HCT116 (cell line): Measurements from ENCODE around the gene WNT5B. TPM values are rescaled to one million over a fixed set of nuclear protein-coding genes. Genes with fewer than 3 reads are reported as not detected.

ENCODE experiments used
- ATAC-seq: fragments of 200-7000 bp; cut with Tn5 transposase; 2 replicates; pipeline ENCODE4 v1.9.1; 2020; ENCODE audit warnings: mild to moderate bottlenecking, moderate library complexity
- BruUV-seq: library from RNA; stranded (reverse); fragments of 400-500 nt; replicated peaks from 2 replicates; lab custom pipeline; 2021; lab: Mats Ljungman, UMichigan
- CTCF ChIA-PET: fragments of 300-600 bp; sonication (Branson Sonifier 250); formaldehyde crosslinking; loops from one replicate; lab custom pipeline; 2021; ENCODE audit warnings: antibody characterized with exemption; lab: Charles Lee
- POLR2A ChIA-PET: fragments of 300-600, 350-600 bp; sonication (Branson Sonifier 250); formaldehyde crosslinking; loops from one replicate; lab custom pipeline; 2021; ENCODE audit warnings: antibody characterized with exemption; lab: Charles Lee
- RAD21 ChIA-PET, 2 experiments: fragments of 300-600 bp; sonication (Branson Sonifier 250); formaldehyde crosslinking; loops; one replicate each; lab custom pipeline; 2023; ENCODE audit warnings: low total read pairs in 2 of 2; ENCODE audit not compliant: uncharacterized antibody in 2 of 2, unreplicated experiment in 2 of 2, low non-redundant PET in 1 of 2; lab: Charles Lee
- DNase-seq: peaks from one replicate; pipeline ENCODE4 v3.0.0-alpha.2; 2010; ENCODE audit warnings: low read depth, low spot score
- H2AFZ ChIP-seq: fragments of 200-600 bp; shearing (Covaris generic), sonication (generic); 2 replicates; pipeline ENCODE4 v1.6.1; 2017; ENCODE audit warnings: low read depth, mixed run types, mixed read lengths, antibody characterized with exemption, low read length; ENCODE audit not compliant: poor library complexity, severe bottlenecking
- H3K27ac ChIP-seq: 2 replicates; pipeline ENCODE4 v1.5.1; 2012; ENCODE audit warnings: low read depth, low read length
- H3K27me3 ChIP-seq: fragments of 200-600 bp; sonication (generic); 2 replicates; pipeline ENCODE4 v1.6.1; 2016; ENCODE audit warnings: mixed run types, low read length, mixed read lengths; ENCODE audit not compliant: insufficient read depth
- H3K36me3 ChIP-seq, 2 experiments: fragments of 200-500 bp in 1 of 2; fragments of 200-600 bp in 1 of 2; sonication (Bioruptor generic) in 1 of 2; sonication (generic) in 1 of 2; 2 replicates each; pipeline versions ENCODE4 v1.5.1 to v1.6.1; 2014 to 2016; ENCODE audit warnings: low read length in 2 of 2, inconsistent platforms in 1 of 2, mixed read lengths in 1 of 2, mixed run types in 1 of 2; ENCODE audit not compliant: insufficient read depth in 2 of 2, control insufficient read depth in 1 of 2
- H3K4me1 ChIP-seq, 2 experiments: fragments of 200-600 bp in 1 of 2; sonication (generic) in 1 of 2; 2 replicates each; pipeline versions ENCODE4 v1.5.1 to v1.6.1; 2012 to 2017; ENCODE audit warnings: low read length in 2 of 2, inconsistent platforms in 1 of 2, mild to moderate bottlenecking in 1 of 2, mixed read lengths in 1 of 2, mixed run types in 1 of 2, moderate library complexity in 1 of 2; ENCODE audit not compliant: insufficient read depth in 2 of 2, control insufficient read depth in 1 of 2
- H3K4me2 ChIP-seq: fragments of 200-600 bp; sonication (generic); 2 replicates; pipeline ENCODE4 v1.6.1; 2017; ENCODE audit warnings: mixed run types, low read length, mixed read lengths
- H3K4me3 ChIP-seq, 2 experiments: fragments of 200-600 bp in 1 of 2; sonication (generic) in 1 of 2; replicated peaks in 1 of 2; 2 replicates each; pipeline ENCODE4 v1.5.1; 2011 to 2016; ENCODE audit warnings: low read length in 2 of 2, control low read depth in 1 of 2, low read depth in 1 of 2, mild to moderate bottlenecking in 1 of 2, mixed read lengths in 1 of 2, mixed run types in 1 of 2
- H3K79me2 ChIP-seq: fragments of 200-600 bp; sonication (generic); 2 replicates; pipeline ENCODE4 v1.6.1; 2017; ENCODE audit warnings: mild to moderate bottlenecking, mixed run types, low read length, moderate library complexity, mixed read lengths; ENCODE audit not compliant: insufficient read depth
- H3K9ac ChIP-seq: fragments of 200-600 bp; sonication (generic); 2 replicates; pipeline ENCODE4 v1.6.1; 2016; ENCODE audit warnings: low read length, mixed read lengths
- H3K9me2 ChIP-seq: fragments of 200-600 bp; sonication (generic), shearing (Covaris generic); 2 replicates; pipeline ENCODE4 v1.6.1; 2017; ENCODE audit warnings: mixed run types, mild to moderate bottlenecking, moderate library complexity; ENCODE audit not compliant: insufficient read depth
- H3K9me3 ChIP-seq, 2 experiments: fragments of 200-500 bp in 1 of 2; fragments of 200-600 bp in 1 of 2; sonication (Bioruptor generic) in 1 of 2; sonication (generic) in 1 of 2; 2 replicates each; pipeline ENCODE4 v1.6.1; 2014 to 2017; ENCODE audit warnings: low read length in 2 of 2, mixed read lengths in 2 of 2, inconsistent platforms in 1 of 2, low read depth in 1 of 2, mild to moderate bottlenecking in 1 of 2, mixed run types in 1 of 2, moderate library complexity in 1 of 2; ENCODE audit not compliant: control insufficient read depth in 1 of 2, insufficient read depth in 1 of 2
- H4K20me1 ChIP-seq: fragments of 200-600 bp; sonication (generic), shearing (Covaris generic); 2 replicates; pipeline ENCODE4 v1.6.1; 2017; ENCODE audit warnings: mixed run types, mild to moderate bottlenecking, moderate library complexity; ENCODE audit not compliant: insufficient read depth
- EGR1 ChIP-seq: IDR thresholded peaks from 2 replicates; pipeline ENCODE4 v1.6.1; 2012; ENCODE audit warnings: low read depth
- EZH2 ChIP-seq: fragments of 200-600 bp; sonication (generic); IDR thresholded peaks from 2 replicates; pipeline ENCODE4 v1.6.1; 2017; ENCODE audit warnings: antibody characterized with exemption, mixed run types
- FOSL1 ChIP-seq: IDR thresholded peaks from 2 replicates; pipeline ENCODE4 v1.6.1; 2012; ENCODE audit warnings: low read depth
- POLR2AphosphoS5 ChIP-seq: IDR thresholded peaks from 2 replicates; pipeline ENCODE4 v1.6.1; 2011; ENCODE audit warnings: mild to moderate bottlenecking, low read depth, low read length, moderate library complexity
- RAD21 ChIP-seq: IDR thresholded peaks from 2 replicates; pipeline ENCODE4 v1.6.1; 2012; ENCODE audit warnings: low read depth, mild to moderate bottlenecking
- SIN3A ChIP-seq: IDR thresholded peaks from 2 replicates; pipeline ENCODE4 v1.6.1; 2012; ENCODE audit warnings: low read depth
- SRF ChIP-seq: IDR thresholded peaks from 2 replicates; pipeline ENCODE4 v1.6.1; 2012; ENCODE audit warnings: low read depth
- YY1 ChIP-seq: IDR thresholded peaks from 2 replicates; pipeline ENCODE4 v1.6.1; 2011; ENCODE audit warnings: low read length, low read depth, moderate library complexity, mild to moderate bottlenecking; ENCODE audit not compliant: insufficient replicate concordance; ENCODE audit errors: extremely low read depth
- ZNF274 ChIP-seq: fragments of 200-500 bp; sonication (Bioruptor generic); IDR thresholded peaks from 2 replicates; pipeline ENCODE4 v1.6.1; 2014; ENCODE audit warnings: mild to moderate bottlenecking, low read depth, low read length, inconsistent platforms
- intact Hi-C: fragments of 100-400 bp; cut with micrococcal nuclease; formaldehyde crosslinking; loops from 2 replicates; pipeline ENCODE4 v1.10.0; 2022
- total RNA-seq: library from RNA; stranded (reverse); gene quantifications from one replicate; pipeline ENCODE4 v1.2.1, GENCODE V29; 2021; ENCODE audit not compliant: unreplicated experiment
- TF ChIP-seq, protein P1 (sequence below): IDR thresholded peaks from 2 replicates; pipeline ENCODE4 v1.6.1; 2012
- TF ChIP-seq, protein P2 (sequence below): IDR thresholded peaks from 2 replicates; pipeline ENCODE4 v1.6.1; 2012; ENCODE audit warnings: low read depth
- TF ChIP-seq, protein P3 (sequence below): IDR thresholded peaks from 2 replicates; pipeline ENCODE4 v1.6.1; 2012
- TF ChIP-seq, protein P4 (sequence below): IDR thresholded peaks from 2 replicates; pipeline ENCODE4 v1.6.1; 2011; ENCODE audit warnings: mild to moderate bottlenecking, low read length, moderate library complexity; ENCODE audit not compliant: insufficient replicate concordance; ENCODE audit errors: extremely low read depth

The WNT5B gene
- total RNA-seq, 1 experiment from 2014 or later, result 0.52 TPM

DNA sequence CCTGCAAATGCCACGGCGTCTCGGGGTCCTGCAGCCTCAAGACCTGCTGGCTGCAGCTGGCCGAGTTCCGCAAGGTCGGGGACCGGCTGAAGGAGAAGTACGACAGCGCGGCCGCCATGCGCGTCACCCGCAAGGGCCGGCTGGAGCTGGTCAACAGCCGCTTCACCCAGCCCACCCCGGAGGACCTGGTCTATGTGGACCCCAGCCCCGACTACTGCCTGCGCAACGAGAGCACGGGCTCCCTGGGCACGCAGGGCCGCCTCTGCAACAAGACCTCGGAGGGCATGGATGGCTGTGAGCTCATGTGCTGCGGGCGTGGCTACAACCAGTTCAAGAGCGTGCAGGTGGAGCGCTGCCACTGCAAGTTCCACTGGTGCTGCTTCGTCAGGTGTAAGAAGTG is 16.8 kb downstream of the WNT5B start (continued):
- TF ChIP-seq, protein P1, sequence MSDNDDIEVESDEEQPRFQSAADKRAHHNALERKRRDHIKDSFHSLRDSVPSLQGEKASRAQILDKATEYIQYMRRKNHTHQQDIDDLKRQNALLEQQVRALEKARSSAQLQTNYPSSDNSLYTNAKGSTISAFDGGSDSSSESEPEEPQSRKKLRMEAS, result no peak

DNA sequence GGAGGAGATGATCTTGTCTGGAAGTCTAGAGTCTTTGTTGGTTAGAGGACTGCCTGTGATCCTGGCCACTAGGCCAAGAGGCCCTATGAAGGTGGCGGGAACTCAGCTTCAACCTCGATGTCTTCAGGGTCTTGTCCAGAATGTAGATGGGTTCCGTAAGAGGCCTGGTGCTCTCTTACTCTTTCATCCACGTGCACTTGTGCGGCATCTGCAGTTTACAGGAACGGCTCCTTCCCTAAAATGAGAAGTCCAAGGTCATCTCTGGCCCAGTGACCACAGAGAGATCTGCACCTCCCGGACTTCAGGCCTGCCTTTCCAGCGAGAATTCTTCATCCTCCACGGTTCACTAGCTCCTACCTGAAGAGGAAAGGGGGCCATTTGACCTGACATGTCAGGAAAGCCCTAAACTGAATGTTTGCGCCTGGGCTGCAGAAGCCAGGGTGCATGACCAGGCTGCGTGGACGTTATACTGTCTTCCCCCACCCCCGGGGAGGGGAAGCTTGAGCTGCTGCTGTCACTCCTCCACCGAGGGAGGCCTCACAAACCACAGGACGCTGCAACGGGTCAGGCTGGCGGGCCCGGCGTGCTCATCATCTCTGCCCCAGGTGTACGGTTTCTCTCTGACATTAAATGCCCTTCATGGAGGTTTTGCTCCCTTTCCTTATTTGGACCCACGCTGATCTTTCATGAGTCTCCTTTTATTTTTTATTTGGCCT is 17.7 kb downstream of the WNT5B start:
- peaks cover 25% of the 10 kb centered on the region; the same call in 1 of the 2 replicates for H3K27me3 ChIP-seq
- POLR2A ChIA-PET, result no interaction called here

More for the DNA sequence above, 17.7 kb downstream of the WNT5B start:
- CTCF ChIA-PET, result no interaction called here
- intact Hi-C loops, result no loop called here
- TF ChIP-seq SIN3A (no peak), SRF (no peak), RAD21 (no peak), POLR2AphosphoS5 (no peak), EGR1 (no peak), ZNF274 (no peak), EZH2 (no peak), YY1 (no peak), FOSL1 (no peak)
- TF ChIP-seq, protein P2, sequence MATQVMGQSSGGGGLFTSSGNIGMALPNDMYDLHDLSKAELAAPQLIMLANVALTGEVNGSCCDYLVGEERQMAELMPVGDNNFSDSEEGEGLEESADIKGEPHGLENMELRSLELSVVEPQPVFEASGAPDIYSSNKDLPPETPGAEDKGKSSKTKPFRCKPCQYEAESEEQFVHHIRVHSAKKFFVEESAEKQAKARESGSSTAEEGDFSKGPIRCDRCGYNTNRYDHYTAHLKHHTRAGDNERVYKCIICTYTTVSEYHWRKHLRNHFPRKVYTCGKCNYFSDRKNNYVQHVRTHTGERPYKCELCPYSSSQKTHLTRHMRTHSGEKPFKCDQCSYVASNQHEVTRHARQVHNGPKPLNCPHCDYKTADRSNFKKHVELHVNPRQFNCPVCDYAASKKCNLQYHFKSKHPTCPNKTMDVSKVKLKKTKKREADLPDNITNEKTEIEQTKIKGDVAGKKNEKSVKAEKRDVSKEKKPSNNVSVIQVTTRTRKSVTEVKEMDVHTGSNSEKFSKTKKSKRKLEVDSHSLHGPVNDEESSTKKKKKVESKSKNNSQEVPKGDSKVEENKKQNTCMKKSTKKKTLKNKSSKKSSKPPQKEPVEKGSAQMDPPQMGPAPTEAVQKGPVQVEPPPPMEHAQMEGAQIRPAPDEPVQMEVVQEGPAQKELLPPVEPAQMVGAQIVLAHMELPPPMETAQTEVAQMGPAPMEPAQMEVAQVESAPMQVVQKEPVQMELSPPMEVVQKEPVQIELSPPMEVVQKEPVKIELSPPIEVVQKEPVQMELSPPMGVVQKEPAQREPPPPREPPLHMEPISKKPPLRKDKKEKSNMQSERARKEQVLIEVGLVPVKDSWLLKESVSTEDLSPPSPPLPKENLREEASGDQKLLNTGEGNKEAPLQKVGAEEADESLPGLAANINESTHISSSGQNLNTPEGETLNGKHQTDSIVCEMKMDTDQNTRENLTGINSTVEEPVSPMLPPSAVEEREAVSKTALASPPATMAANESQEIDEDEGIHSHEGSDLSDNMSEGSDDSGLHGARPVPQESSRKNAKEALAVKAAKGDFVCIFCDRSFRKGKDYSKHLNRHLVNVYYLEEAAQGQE, result no peak
- TF ChIP-seq, protein P1, result no peak
- TF ChIP-seq, protein P3, sequence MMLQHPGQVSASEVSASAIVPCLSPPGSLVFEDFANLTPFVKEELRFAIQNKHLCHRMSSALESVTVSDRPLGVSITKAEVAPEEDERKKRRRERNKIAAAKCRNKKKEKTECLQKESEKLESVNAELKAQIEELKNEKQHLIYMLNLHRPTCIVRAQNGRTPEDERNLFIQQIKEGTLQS, result no peak
- TF ChIP-seq, protein P4, sequence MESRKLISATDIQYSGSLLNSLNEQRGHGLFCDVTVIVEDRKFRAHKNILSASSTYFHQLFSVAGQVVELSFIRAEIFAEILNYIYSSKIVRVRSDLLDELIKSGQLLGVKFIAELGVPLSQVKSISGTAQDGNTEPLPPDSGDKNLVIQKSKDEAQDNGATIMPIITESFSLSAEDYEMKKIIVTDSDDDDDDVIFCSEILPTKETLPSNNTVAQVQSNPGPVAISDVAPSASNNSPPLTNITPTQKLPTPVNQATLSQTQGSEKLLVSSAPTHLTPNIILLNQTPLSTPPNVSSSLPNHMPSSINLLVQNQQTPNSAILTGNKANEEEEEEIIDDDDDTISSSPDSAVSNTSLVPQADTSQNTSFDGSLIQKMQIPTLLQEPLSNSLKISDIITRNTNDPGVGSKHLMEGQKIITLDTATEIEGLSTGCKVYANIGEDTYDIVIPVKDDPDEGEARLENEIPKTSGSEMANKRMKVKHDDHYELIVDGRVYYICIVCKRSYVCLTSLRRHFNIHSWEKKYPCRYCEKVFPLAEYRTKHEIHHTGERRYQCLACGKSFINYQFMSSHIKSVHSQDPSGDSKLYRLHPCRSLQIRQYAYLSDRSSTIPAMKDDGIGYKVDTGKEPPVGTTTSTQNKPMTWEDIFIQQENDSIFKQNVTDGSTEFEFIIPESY, result no peak
- Histone ChIP-seq H3K36me3 (no peaks in the 10 kb centered on the region), H3K27ac (no peak overlapping the region), H3K4me3 (no peak overlapping the region), H3K9me3 (no peaks in the 10 kb centered on the region), H2AFZ (no peak overlapping the region), H3K79me2 (no peaks in the 10 kb centered on the region), H3K4me1 (peaks cover 0 to 4% of the 10 kb centered on the region in 2 experiments; a peak in 1 of 4 replicates), H3K4me2 (no peak overlapping the region), H3K9ac (no peak overlapping the region), H4K20me1 (no peaks in the 10 kb centered on the region), H3K9me2 (no peaks in the 10 kb centered on the region)
- no TSS peak for BruUV-seq
- ATAC-seq (no peak), DNase-seq (no peak)
- RAD21 ChIA-PET, result no interaction called here
